Measurements from ENCODE around the gene ABAT.

DNA sequence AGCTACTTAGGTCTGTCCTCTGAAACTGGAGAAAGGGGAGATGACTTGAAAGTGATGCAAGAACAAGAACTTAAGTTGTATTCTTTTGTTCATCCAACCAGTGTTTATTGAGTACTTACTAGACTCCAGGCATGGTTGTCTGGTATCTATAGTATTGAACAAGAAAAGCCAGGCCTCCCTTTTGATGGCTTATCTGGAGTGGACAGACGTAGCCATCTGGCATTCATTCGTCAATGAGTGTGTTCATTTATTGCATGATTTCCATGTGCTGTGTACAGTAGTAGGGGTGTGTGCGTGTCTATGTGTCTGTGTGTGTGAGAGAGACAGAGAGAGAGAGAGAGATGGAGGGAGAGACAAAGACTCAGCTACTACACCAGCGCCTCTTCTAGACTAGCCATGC is 9.2 kb downstream of the ABAT start:
- no peak for TF ChIP-seq POLR2A (IDR thresholded peaks at IDR 0.05)
- TF ChIP-seq, protein P1, sequence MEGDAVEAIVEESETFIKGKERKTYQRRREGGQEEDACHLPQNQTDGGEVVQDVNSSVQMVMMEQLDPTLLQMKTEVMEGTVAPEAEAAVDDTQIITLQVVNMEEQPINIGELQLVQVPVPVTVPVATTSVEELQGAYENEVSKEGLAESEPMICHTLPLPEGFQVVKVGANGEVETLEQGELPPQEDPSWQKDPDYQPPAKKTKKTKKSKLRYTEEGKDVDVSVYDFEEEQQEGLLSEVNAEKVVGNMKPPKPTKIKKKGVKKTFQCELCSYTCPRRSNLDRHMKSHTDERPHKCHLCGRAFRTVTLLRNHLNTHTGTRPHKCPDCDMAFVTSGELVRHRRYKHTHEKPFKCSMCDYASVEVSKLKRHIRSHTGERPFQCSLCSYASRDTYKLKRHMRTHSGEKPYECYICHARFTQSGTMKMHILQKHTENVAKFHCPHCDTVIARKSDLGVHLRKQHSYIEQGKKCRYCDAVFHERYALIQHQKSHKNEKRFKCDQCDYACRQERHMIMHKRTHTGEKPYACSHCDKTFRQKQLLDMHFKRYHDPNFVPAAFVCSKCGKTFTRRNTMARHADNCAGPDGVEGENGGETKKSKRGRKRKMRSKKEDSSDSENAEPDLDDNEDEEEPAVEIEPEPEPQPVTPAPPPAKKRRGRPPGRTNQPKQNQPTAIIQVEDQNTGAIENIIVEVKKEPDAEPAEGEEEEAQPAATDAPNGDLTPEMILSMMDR (IDR thresholded peaks at IDR 0.05): no peak
